HFF-Myc (cell line): Measurements from ENCODE around the gene PPIE.
"Not testable (repeated sequence)": the region's sequence is repeated elsewhere in the genome, so short reads cannot be mapped to it uniquely, and the experiment has no call there.

Experiments
- DNase-seq: peaks from one replicate; pipeline ENCODE4 v3.0.0-alpha.2; 2011; ENCODE audit warnings: low read depth; ENCODE audit errors: extremely low read depth
- H3K4me3 ChIP-seq: replicated peaks from 2 replicates; pipeline ENCODE4 v1.5.1; 2011; ENCODE audit warnings: low read depth, mild to moderate bottlenecking, control low read depth, low read length
- CTCF ChIP-seq: IDR thresholded peaks from 2 replicates; pipeline ENCODE4 v1.5.1; 2012; ENCODE audit warnings: mild to moderate bottlenecking, low read depth, low read length, control low read depth; ENCODE audit errors: missing control alignments

The PPIE gene

GRCh38 chr1:39761557-39762260 is 23.0 kb downstream of the PPIE start:
- no peak for TF ChIP-seq CTCF
- no peak for DNase-seq
- H3K4me3 ChIP-seq, result no peak overlapping the region

- no peak for TF ChIP-seq CTCF
- DNase-seq, result no peak
- no peak overlapping the region for H3K4me3 ChIP-seq
Observed at GRCh38 chr1:39762550-39763540, 24.2 kb downstream of the PPIE start.

DNA sequence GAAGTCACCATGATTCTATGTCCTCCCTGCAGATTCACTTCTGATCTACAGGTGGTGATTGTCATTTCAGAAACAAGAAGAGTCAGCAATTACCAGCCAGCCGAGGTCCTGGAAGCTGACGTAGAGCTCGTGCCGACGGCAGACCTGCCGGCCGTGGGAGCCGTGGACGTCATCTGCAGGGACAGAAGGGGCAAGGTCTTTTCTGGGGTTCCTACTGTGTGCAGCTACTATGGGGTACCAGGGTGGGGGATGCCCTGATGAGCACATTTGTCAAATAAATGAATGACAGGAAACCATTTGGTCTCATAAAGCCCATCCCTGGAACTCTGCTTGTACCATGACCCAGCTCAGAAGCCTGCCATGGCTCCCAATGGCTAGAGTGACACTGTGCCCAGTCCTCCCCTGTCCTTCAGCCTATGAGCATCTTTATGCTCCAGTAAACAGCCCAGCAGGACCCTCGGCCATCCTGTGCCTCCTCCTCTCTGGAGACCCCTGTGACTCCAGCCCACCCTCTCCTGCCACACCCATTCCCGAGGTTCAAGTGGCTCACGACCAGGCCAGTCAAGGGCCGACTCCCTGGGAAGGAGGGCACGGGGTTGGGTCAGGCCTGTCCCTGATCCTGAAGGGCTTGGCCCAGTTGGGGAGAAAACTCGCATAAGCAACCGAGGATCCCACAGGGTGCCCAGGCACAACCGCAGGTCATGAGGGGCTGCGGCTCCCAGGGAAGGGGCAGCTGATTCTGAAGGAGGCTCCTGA is 25.1 kb downstream of the PPIE start:
- DNase-seq, H3K4me3 ChIP-seq: not testable (repeated sequence)

GRCh38 chr1:39764512-39764911 is 25.8 kb downstream of the PPIE start:
- not testable (repeated sequence) for H3K4me3 ChIP-seq, DNase-seq

DNA sequence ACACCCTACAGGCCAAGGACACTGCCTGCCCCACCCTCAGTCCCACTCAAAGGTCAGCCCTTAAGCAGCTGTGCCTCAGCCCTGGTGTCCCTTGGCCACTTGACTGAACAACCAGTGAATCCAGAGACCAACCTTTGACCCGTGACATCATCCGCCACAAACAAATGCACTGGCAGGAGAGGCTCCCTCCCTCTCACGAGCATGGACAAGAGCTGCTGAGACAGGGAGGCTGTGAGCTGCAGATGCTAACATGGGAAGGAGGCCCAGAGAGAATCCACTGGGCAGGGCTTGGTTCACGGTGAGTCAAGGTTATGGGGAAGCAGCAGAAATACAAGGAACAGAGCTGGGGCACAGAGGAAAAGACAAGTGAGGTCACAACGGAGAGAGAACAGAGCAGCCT is 27.8 kb downstream of the PPIE start:
- DNase-seq, H3K4me3 ChIP-seq: not testable (repeated sequence)

- not testable (repeated sequence) for DNase-seq, H3K4me3 ChIP-seq
Observed at GRCh38 chr1:39769502-39769901, 30.8 kb downstream of the PPIE start.

- not testable (repeated sequence) for H3K4me3 ChIP-seq, DNase-seq
Observed at GRCh38 chr1:39770100-39771021, 31.7 kb downstream of the PPIE start.

GRCh38 chr1:39771022-39771532 is 32.4 kb downstream of the PPIE start, which contains the start of gene OXCT2:
Gene OXCT2, minus strand, starts transcription at chr1:39771348. Its CDS starts 93 bp downstream, at chr1:39771255.
- DNase-seq, H3K4me3 ChIP-seq: not testable (repeated sequence)

GRCh38 chr1:39773369-39773979 is 34.8 kb downstream of the PPIE start:
- DNase-seq, result not testable (repeated sequence)

GRCh38 chr1:39775141-39775540 is 36.5 kb downstream of the PPIE start:
- not testable (repeated sequence) for DNase-seq, H3K4me3 ChIP-seq

More at GRCh38 chr1:39773369-39773979, 34.8 kb downstream of the PPIE start:
- not testable (repeated sequence) for H3K4me3 ChIP-seq

GRCh38 chr1:39775676-39776399 is 37.2 kb downstream of the PPIE start:
- DNase-seq, H3K4me3 ChIP-seq: not testable (repeated sequence)
